Smooth muscle cell (in vitro differentiated cells): ENCODE measurements around the gene RPIA. TPM values are rescaled to one million over a fixed set of nuclear protein-coding genes. Genes with fewer than 3 reads are reported as not detected.
A peak's percentile ranks its signal among the peaks of the same experiment; 100 is the strongest.

Experiments
- DNase-seq: peaks from one replicate; lab custom pipeline; 2025; ENCODE audit not compliant: unreplicated experiment; lab: John Stamatoyannopoulos, UW
- H2AFZ ChIP-seq: fragments of 200-600 bp; sonication (generic); 2 replicates; pipeline ENCODE4 v1.6.0; 2016; ENCODE audit warnings: antibody characterized with exemption, low read depth, mild to moderate bottlenecking
- H3F3A ChIP-seq: fragments of 200-600 bp; sonication (generic); 2 replicates; pipeline ENCODE4 v1.6.0; 2017; ENCODE audit warnings: antibody characterized with exemption, low read depth
- H3K27ac ChIP-seq: fragments of 200-600 bp; sonication (generic); 2 replicates; pipeline ENCODE4 v1.5.1; 2016; ENCODE audit warnings: low read depth, mild to moderate bottlenecking
- H3K27me3 ChIP-seq: fragments of 200-600 bp; sonication (generic); 2 replicates; pipeline ENCODE4 v1.6.1; 2016; ENCODE audit warnings: low read depth, mild to moderate bottlenecking
- H3K36me3 ChIP-seq: fragments of 200-600 bp; sonication (generic); 2 replicates; pipeline ENCODE4 v1.5.1; 2016; ENCODE audit warnings: low read depth
- H3K4me1 ChIP-seq: fragments of 200-600 bp; sonication (generic); 2 replicates; pipeline ENCODE4 v1.5.1; 2016; ENCODE audit warnings: low read depth
- H3K4me2 ChIP-seq: fragments of 200-600 bp; sonication (generic); 2 replicates; pipeline ENCODE4 v1.6.0; 2016; ENCODE audit warnings: mild to moderate bottlenecking
- H3K4me3 ChIP-seq: fragments of 200-600 bp; sonication (generic); 2 replicates; pipeline ENCODE4 v1.5.1; 2016; ENCODE audit warnings: mild to moderate bottlenecking
- H3K79me2 ChIP-seq: fragments of 200-600 bp; sonication (generic); 2 replicates; pipeline ENCODE4 v1.6.0; 2016; ENCODE audit warnings: low read depth, mild to moderate bottlenecking
- H3K9ac ChIP-seq: fragments of 200-600 bp; sonication (generic); 2 replicates; pipeline ENCODE4 v1.6.0; 2016; ENCODE audit warnings: low read depth
- H3K9me3 ChIP-seq: fragments of 200-600 bp; sonication (generic); replicated peaks from 2 replicates; pipeline ENCODE4 v1.5.1; 2016; ENCODE audit warnings: low read depth
- H4K20me1 ChIP-seq: fragments of 200-600 bp; sonication (generic); 2 replicates; pipeline ENCODE4 v1.6.0; 2016; ENCODE audit warnings: low read depth
- WGBS: methylation state at CpG from one replicate; pipeline ENCODE4 v1.1.7; 2016; ENCODE audit warnings: low lambda C conversion rate; 5-methylcytosine and 5-hydroxymethylcytosine counted together
- polyA plus RNA-seq: library from polyadenylated mRNA; unstranded; fragments of >200 nt; fragmentation: Nextera tagmentation; extraction: Ambion mirVana; gene quantifications from 2 replicates; pipeline ENCODE4 v1.2.1, GENCODE V29; 2016
- total RNA-seq: library from RNA; depleted of rRNA; stranded (reverse); fragments of >200 nt; gene quantifications from 2 replicates; pipeline ENCODE4 v1.2.3, GENCODE V29; 2014
- TF ChIP-seq, protein P1 (sequence below): fragments of 200-600 bp; sonication (generic); IDR thresholded peaks from 2 replicates; pipeline ENCODE4 v1.5.1; 2017; ENCODE audit warnings: borderline replicate concordance, mild to moderate bottlenecking, antibody characterized with exemption; ENCODE audit not compliant: insufficient read depth, poor library complexity, severe bottlenecking

Gene RPIA
- total and polyA plus RNA-seq, 2 experiments from 2014 or later, result 8.9 to 9.9 TPM

GRCh38 chr2:88690591-88691338 lies 708 bp upstream of the RPIA start:
- 45% methylated on average over 20 of the region's 20 CpGs for WGBS
- DNase-seq, result no peak

GRCh38 chr2:88692187-88692586 lies 714 bp downstream of the RPIA start:
- Histone ChIP-seq H3K27me3 (no peaks in the 10 kb centered on the region), H2AFZ (peak overlapping the region; percentile 87), H3K9me3 (no peaks in the 10 kb centered on the region), H4K20me1 (peaks cover 24% of the 10 kb centered on the region), H3K4me2 (peak overlapping the region; percentile 89), H3K27ac (peak overlapping the region; percentile 2), H3K9ac (peak overlapping the region; percentile 17), H3K4me3 (peak overlapping the region; percentile 68), H3K79me2 (peaks cover 42% of the 10 kb centered on the region), H3K36me3 (no peaks in the 10 kb centered on the region), H3F3A (no peaks in the 10 kb centered on the region), H3K4me1 (peaks cover 7% of the 10 kb centered on the region)
- DNase-seq, result peak; percentile 6
- TF ChIP-seq, protein P1, sequence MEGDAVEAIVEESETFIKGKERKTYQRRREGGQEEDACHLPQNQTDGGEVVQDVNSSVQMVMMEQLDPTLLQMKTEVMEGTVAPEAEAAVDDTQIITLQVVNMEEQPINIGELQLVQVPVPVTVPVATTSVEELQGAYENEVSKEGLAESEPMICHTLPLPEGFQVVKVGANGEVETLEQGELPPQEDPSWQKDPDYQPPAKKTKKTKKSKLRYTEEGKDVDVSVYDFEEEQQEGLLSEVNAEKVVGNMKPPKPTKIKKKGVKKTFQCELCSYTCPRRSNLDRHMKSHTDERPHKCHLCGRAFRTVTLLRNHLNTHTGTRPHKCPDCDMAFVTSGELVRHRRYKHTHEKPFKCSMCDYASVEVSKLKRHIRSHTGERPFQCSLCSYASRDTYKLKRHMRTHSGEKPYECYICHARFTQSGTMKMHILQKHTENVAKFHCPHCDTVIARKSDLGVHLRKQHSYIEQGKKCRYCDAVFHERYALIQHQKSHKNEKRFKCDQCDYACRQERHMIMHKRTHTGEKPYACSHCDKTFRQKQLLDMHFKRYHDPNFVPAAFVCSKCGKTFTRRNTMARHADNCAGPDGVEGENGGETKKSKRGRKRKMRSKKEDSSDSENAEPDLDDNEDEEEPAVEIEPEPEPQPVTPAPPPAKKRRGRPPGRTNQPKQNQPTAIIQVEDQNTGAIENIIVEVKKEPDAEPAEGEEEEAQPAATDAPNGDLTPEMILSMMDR, result no peak
- 7% methylated on average over 11 of the region's 11 CpGs for WGBS

More at GRCh38 chr2:88690591-88691338, 708 bp upstream of the RPIA start:
- Histone ChIP-seq H3K4me2 (peak overlapping the region; percentile 90), H4K20me1 (peaks cover 20% of the 10 kb centered on the region), H3K79me2 (peaks cover 28% of the 10 kb centered on the region), H3K9me3 (no peaks in the 10 kb centered on the region), H3K9ac (peak overlapping the region; percentile 72), H2AFZ (peak overlapping the region; percentile 96), H3F3A (no peaks in the 10 kb centered on the region), H3K27ac (peak overlapping the region; percentile 70), H3K4me1 (peaks cover 7% of the 10 kb centered on the region), H3K36me3 (no peaks in the 10 kb centered on the region), H3K4me3 (peak overlapping the region; percentile 68), H3K27me3 (no peaks in the 10 kb centered on the region)
- TF ChIP-seq, protein P1, result peak; percentile 9

GRCh38 chr2:88693911-88694414 lies 2.5 kb downstream of the RPIA start:
- peaks cover 49% of the 10 kb centered on the region for H3K79me2 ChIP-seq
- H3K9me3 ChIP-seq, result no peaks in the 10 kb centered on the region
- no peaks in the 10 kb centered on the region for H3K27me3 ChIP-seq
- no peak overlapping the region for H3K9ac ChIP-seq
- H4K20me1 ChIP-seq, result peaks cover 39% of the 10 kb centered on the region
- no peaks in the 10 kb centered on the region for H3K36me3 ChIP-seq
- TF ChIP-seq, protein P1, result no peak
- no peak for DNase-seq
- whole genome bisulfite sequencing, result 93% methylated on average over 3 of the region's 3 CpGs
- H3K4me2 ChIP-seq, result no peak overlapping the region
- H3K27ac ChIP-seq, result no peak overlapping the region
- no peak overlapping the region for H2AFZ ChIP-seq
- no peak overlapping the region for H3K4me3 ChIP-seq
- H3F3A ChIP-seq, result no peaks in the 10 kb centered on the region
- peaks cover 7% of the 10 kb centered on the region for H3K4me1 ChIP-seq
